Measurements from ENCODE around the gene DNM3.

DNM3 gene

DNA sequence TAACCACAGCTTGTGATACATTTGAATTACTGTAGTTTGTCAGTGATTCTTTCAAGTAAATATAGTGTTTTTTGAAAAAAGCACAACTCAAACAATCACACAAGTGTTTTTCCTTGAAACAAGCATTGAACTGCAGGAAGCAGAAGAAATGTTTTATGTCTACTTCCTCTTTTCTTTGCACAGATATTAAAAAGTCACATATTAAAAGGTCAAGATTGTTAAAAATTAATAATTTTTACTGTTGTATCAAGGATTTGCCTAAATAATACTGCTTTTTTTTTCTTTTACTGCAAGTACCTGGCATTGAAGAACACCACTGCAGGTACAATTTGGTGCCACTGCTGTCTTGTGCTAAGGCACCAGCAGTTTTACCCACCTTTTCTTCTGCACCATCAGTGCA, 365.0 kb downstream of the DNM3 start:
- no peak for DNase-seq (ENCODE audit: low read depth)
- TF ChIP-seq, protein P1, sequence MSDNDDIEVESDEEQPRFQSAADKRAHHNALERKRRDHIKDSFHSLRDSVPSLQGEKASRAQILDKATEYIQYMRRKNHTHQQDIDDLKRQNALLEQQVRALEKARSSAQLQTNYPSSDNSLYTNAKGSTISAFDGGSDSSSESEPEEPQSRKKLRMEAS (IDR thresholded peaks at IDR 0.05; ENCODE audit: low read depth, low read length), result no peak
- no peak for TF ChIP-seq POLR2A (IDR thresholded peaks at IDR 0.05; ENCODE audit: extremely low read depth, insufficient read length)
- no peak for TF ChIP-seq MYC (IDR thresholded peaks at IDR 0.05; ENCODE audit: low read depth, low read length)
- no peak overlapping the region for H3K4me3 ChIP-seq (ENCODE audit: low read depth, low read length)

DNA sequence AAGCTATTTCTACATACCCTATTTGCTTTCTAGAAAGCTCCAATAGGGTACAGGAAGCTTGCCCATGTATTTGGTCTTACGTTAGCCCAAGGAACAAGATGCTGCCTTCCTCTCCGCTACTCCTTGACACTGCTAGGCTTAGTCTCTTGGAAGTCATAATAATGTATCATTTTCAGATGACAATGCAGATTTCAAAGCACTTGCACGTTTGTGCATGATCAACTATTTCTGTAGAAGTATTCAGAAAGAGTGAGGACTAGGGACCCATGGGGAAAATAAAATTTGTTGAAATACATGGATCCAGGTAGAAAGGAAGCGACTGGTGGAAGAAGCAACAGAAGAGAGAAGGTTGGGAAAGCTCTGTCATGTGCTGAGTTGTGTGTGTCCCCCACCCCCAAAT, 367.3 kb downstream of the DNM3 start:
- H3K4me3 ChIP-seq (ENCODE audit: low read depth, low read length), result no peak overlapping the region
- no peak for TF ChIP-seq MYC (IDR thresholded peaks at IDR 0.05; ENCODE audit: low read depth, low read length)
- TF ChIP-seq, protein P1 (IDR thresholded peaks at IDR 0.05; ENCODE audit: low read depth, low read length), result no peak
- TF ChIP-seq, protein P2, sequence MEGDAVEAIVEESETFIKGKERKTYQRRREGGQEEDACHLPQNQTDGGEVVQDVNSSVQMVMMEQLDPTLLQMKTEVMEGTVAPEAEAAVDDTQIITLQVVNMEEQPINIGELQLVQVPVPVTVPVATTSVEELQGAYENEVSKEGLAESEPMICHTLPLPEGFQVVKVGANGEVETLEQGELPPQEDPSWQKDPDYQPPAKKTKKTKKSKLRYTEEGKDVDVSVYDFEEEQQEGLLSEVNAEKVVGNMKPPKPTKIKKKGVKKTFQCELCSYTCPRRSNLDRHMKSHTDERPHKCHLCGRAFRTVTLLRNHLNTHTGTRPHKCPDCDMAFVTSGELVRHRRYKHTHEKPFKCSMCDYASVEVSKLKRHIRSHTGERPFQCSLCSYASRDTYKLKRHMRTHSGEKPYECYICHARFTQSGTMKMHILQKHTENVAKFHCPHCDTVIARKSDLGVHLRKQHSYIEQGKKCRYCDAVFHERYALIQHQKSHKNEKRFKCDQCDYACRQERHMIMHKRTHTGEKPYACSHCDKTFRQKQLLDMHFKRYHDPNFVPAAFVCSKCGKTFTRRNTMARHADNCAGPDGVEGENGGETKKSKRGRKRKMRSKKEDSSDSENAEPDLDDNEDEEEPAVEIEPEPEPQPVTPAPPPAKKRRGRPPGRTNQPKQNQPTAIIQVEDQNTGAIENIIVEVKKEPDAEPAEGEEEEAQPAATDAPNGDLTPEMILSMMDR (IDR thresholded peaks at IDR 0.05; ENCODE audit: low read depth, low read length), result no peak
- TF ChIP-seq POLR2A (IDR thresholded peaks at IDR 0.05; ENCODE audit: extremely low read depth, insufficient read length), result no peak
- no peak for DNase-seq (ENCODE audit: low read depth)

DNA sequence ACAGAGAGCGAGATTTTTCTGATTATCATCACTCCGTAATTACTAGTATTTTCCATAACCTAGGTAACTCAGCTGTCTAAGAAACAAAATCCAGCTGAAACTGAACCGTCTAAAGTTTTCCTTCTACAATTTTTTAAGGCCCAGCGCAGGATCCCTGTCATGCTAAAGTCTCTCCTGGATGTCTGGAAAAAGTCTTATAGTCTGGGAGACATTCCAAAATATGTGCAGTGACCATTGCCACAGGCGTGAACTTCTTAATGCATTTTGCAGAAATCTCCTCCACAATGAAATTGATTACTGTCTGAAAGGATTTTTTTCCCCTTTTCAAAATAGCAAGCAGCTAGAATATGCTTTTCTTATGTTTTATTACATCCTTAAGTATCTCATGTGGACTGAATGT, 369.9 kb downstream of the DNM3 start:
- no peak for TF ChIP-seq POLR2A (IDR thresholded peaks at IDR 0.05; ENCODE audit: extremely low read depth, insufficient read length)
- TF ChIP-seq, protein P1 (IDR thresholded peaks at IDR 0.05; ENCODE audit: low read depth, low read length), result no peak
- TF ChIP-seq, protein P2 (IDR thresholded peaks at IDR 0.05; ENCODE audit: low read depth, low read length), result no peak
- TF ChIP-seq MYC (IDR thresholded peaks at IDR 0.05; ENCODE audit: low read depth, low read length), result no peak
- H3K4me3 ChIP-seq (ENCODE audit: low read depth, low read length), result no peak overlapping the region
- no peak for DNase-seq (ENCODE audit: low read depth)

DNA sequence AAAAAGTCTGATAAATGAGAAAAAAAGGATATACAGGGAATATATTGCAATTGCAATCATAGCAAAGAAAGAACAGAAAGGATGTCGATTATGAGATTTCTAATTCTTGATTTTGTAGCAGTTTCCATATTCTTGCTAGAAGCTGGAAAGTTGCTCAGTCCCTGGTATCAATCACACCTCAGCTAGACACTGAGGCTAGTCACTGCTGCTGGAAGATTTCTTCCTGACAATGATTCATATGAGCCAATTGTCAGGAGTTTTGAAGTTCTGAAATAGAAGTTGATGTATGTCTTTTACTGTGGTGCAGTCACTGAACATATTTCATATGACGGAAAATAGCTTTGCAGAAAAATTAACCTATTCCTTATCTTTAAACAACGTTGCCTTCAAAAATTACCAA, 370.8 kb downstream of the DNM3 start:
- H3K4me3 ChIP-seq (ENCODE audit: low read depth, low read length), result no peak overlapping the region
- DNase-seq (ENCODE audit: low read depth), result no peak
- TF ChIP-seq, protein P2 (IDR thresholded peaks at IDR 0.05; ENCODE audit: low read depth, low read length), result no peak
- TF ChIP-seq POLR2A (IDR thresholded peaks at IDR 0.05; ENCODE audit: extremely low read depth, insufficient read length) (no peak), MYC (IDR thresholded peaks at IDR 0.05; ENCODE audit: low read depth, low read length) (no peak)
- TF ChIP-seq, protein P1 (IDR thresholded peaks at IDR 0.05; ENCODE audit: low read depth, low read length), result no peak

DNA sequence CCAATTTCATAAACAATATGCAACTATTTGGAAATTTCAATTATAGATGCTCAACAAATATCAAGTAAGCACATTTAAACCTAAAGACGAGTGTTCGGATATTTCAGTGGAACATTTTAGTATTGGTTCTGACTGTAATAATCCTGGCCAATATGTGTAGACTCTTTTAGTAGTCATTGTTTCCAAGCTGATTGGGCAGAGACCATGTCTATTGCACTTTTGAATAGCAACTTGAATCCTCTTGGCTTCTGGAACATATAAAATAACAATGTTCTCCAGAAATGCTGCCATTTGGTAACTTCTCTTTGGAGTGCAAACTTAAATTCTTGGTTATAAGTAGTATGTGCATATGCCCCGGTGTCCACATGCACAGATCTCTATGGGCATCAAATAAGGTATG, 373.7 kb downstream of the DNM3 start:
- TF ChIP-seq, protein P2 (IDR thresholded peaks at IDR 0.05; ENCODE audit: low read depth, low read length), result no peak
- no peak for TF ChIP-seq POLR2A (IDR thresholded peaks at IDR 0.05; ENCODE audit: extremely low read depth, insufficient read length)
- no peak for TF ChIP-seq MYC (IDR thresholded peaks at IDR 0.05; ENCODE audit: low read depth, low read length)
- TF ChIP-seq, protein P1 (IDR thresholded peaks at IDR 0.05; ENCODE audit: low read depth, low read length), result no peak
- DNase-seq (ENCODE audit: low read depth), result no peak
- no peak overlapping the region for H3K4me3 ChIP-seq (ENCODE audit: low read depth, low read length)

DNA sequence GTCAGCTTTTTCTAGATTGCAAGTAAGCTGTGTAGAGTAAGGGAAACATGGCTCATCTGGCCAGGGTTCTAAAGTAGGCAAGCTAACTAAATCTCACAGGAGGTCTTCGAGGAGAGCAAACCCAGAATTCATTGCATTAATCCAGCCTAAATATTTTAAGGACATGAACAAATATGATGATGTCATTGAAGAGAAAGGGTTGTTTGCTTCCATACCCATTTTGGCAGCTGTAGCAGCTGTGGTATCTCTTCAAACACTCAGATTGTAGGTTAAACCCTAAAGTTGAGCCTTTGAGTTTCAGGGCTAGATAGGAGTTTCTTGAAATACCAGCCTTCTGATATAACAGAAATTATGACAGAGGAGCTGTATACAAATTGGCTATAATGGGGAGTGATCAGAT, 378.7 kb downstream of the DNM3 start:
- H3K4me3 ChIP-seq (ENCODE audit: low read depth, low read length), result no peak overlapping the region
- TF ChIP-seq, protein P1 (IDR thresholded peaks at IDR 0.05; ENCODE audit: low read depth, low read length), result no peak
- no peak for TF ChIP-seq POLR2A (IDR thresholded peaks at IDR 0.05; ENCODE audit: extremely low read depth, insufficient read length)
- DNase-seq (ENCODE audit: low read depth), result no peak

DNA sequence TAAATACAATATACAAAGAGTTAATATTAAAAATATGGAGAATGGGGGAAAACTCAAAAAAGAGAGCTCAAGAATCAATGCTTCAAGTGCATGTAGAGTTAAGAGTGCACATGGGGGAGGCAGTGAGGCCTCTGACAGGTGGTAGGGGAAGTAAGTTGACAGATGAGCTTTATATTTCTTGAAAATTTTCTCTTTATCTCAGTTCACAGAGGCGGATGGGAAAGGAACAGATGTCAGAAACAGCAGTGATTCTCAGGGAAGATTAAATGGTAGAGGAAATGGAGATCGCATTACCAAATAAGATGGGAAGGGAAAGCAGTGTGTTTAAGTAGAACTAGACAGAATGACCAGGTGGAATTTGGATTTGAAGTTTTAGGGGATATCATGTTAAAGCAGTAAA, 379.1 kb downstream of the DNM3 start:
- H3K4me3 ChIP-seq (ENCODE audit: low read depth, low read length), result no peak overlapping the region
- TF ChIP-seq, protein P1 (IDR thresholded peaks at IDR 0.05; ENCODE audit: low read depth, low read length), result no peak
- DNase-seq (ENCODE audit: low read depth), result no peak
